Fibroblast of gingiva (primary cell): ENCODE data around the gene LZTS2.

Source experiments
- DNase-seq: peaks from one replicate; pipeline ENCODE4 v3.0.0-alpha.2; 2011; ENCODE audit warnings: low read depth

LZTS2 gene

GRCh38 chr10:101054351-101054750 is 54.7 kb downstream of the LZTS2 start:
- DNase-seq, result no peak

GRCh38 chr10:101054876-101055275 is 55.3 kb downstream of the LZTS2 start:
- no peak for DNase-seq

GRCh38 chr10:101055411-101055810 is 55.8 kb downstream of the LZTS2 start:
- no peak for DNase-seq

GRCh38 chr10:101056365-101057151 is 57.0 kb downstream of the LZTS2 start:
- DNase-seq, result no peak
